ENCODE data around the gene ABI1. TPM values are rescaled to one million over a fixed set of nuclear protein-coding genes. Genes with fewer than 3 reads are reported as not detected.

The ABI1 gene
- total RNA-seq, 3 donors from 2014 or later (not counting 1 experiment from before 2014, with no cell fraction given) = 94.8 to 116 (median 113) TPM

GRCh38 chr10:26717476-26717875, 143.3 kb downstream of the ABI1 start:
- Histone ChIP-seq H3K27me3 (ENCODE audit: control insufficient read depth, insufficient read depth, low read length) (no peaks in the 10 kb centered on the region), H3K4me3 (ENCODE audit: low read length) (no peak overlapping the region), H3K4me1 (ENCODE audit: control insufficient read depth, insufficient read depth, low read length) (peaks cover 18% of the 10 kb centered on the region), H3K9me3 (ENCODE audit: control insufficient read depth, insufficient read depth, low read length) (no peaks in the 10 kb centered on the region), H3K36me3 (ENCODE audit: control insufficient read depth, insufficient read depth, low read length) (peaks cover 4% of the 10 kb centered on the region), H3K27ac (ENCODE audit: low read length) (no peak overlapping the region)
- H3K27me3 Mint-ChIP-seq (ENCODE audit: low read depth in 2 of 2) = no peaks in the 10 kb centered on the region
- no peak overlapping the region for H3K27ac Mint-ChIP-seq
- intact Hi-C loops (cut with micrococcal nuclease) = no loop called here
- WGBS (ENCODE audit: insufficient coverage) = 98% methylated on average over 6 of the region's 7 CpGs
- no peaks in the 10 kb centered on the region for H3K9me3 Mint-ChIP-seq
- no peak for TF ChIP-seq CTCF (IDR thresholded peaks at IDR 0.05)
- no peak for DNase-seq
- H3K36me3 Mint-ChIP-seq = no peaks in the 10 kb centered on the region
- no peak for ATAC-seq
- peaks cover 9 to 10% of the 10 kb centered on the region in 2 donors for H3K4me1 Mint-ChIP-seq
- no peak overlapping the region for H3K4me3 Mint-ChIP-seq

GRCh38 chr10:26715137-26715487, 145.6 kb downstream of the ABI1 start:
- DNase-seq = no peak
- H3K4me1 ChIP-seq (ENCODE audit: control insufficient read depth, insufficient read depth, low read length) = peaks cover 6% of the 10 kb centered on the region
- no peak overlapping the region for H3K27ac ChIP-seq (ENCODE audit: low read length)
- Mint-ChIP-seq H3K9me3 (no peaks in the 10 kb centered on the region), H3K27ac (no peak overlapping the region), H3K4me3 (no peak overlapping the region), H3K36me3 (no peaks in the 10 kb centered on the region), H3K27me3 (ENCODE audit: low read depth in 2 of 2) (no peaks in the 10 kb centered on the region), H3K4me1 (peaks cover 0 to 5% of the 10 kb centered on the region in 2 donors)
- no peak overlapping the region for H3K4me3 ChIP-seq (ENCODE audit: low read length)
- no peak for ATAC-seq
- TF ChIP-seq CTCF (IDR thresholded peaks at IDR 0.05) = no peak
- WGBS (ENCODE audit: insufficient coverage) = 94% methylated on average over 2 of the region's 2 CpGs
- no peaks in the 10 kb centered on the region for H3K27me3 ChIP-seq (ENCODE audit: control insufficient read depth, insufficient read depth, low read length)
- no peaks in the 10 kb centered on the region for H3K9me3 ChIP-seq (ENCODE audit: control insufficient read depth, insufficient read depth, low read length)
- intact Hi-C loops (cut with micrococcal nuclease) = no loop called here
- peaks cover 6% of the 10 kb centered on the region for H3K36me3 ChIP-seq (ENCODE audit: control insufficient read depth, insufficient read depth, low read length)

GRCh38 chr10:26714415-26715136, 146.2 kb downstream of the ABI1 start:
- Mint-ChIP-seq H3K27me3 (ENCODE audit: low read depth in 2 of 2) (no peaks in the 10 kb centered on the region), H3K27ac (no peak overlapping the region), H3K36me3 (no peaks in the 10 kb centered on the region), H3K9me3 (no peaks in the 10 kb centered on the region), H3K4me3 (no peak overlapping the region), H3K4me1 (peaks cover 0 to 5% of the 10 kb centered on the region in 2 donors)
- 100% methylated on average over 1 of the region's 1 CpG for WGBS (ENCODE audit: insufficient coverage)
- Histone ChIP-seq H3K4me3 (ENCODE audit: low read length) (no peak overlapping the region), H3K9me3 (ENCODE audit: control insufficient read depth, insufficient read depth, low read length) (no peaks in the 10 kb centered on the region), H3K4me1 (ENCODE audit: control insufficient read depth, insufficient read depth, low read length) (peaks cover 10% of the 10 kb centered on the region), H3K36me3 (ENCODE audit: control insufficient read depth, insufficient read depth, low read length) (peaks cover 6% of the 10 kb centered on the region), H3K27ac (ENCODE audit: low read length) (no peak overlapping the region), H3K27me3 (ENCODE audit: control insufficient read depth, insufficient read depth, low read length) (no peaks in the 10 kb centered on the region)
- no peak for DNase-seq
- intact Hi-C loops (cut with micrococcal nuclease) = no loop called here
- no peak for TF ChIP-seq CTCF (IDR thresholded peaks at IDR 0.05)
- ATAC-seq = no peak

- H3K27me3 Mint-ChIP-seq (ENCODE audit: low read depth in 2 of 2) = no peaks in the 10 kb centered on the region
- Histone ChIP-seq H3K4me1 (ENCODE audit: control insufficient read depth, insufficient read depth, low read length) (peaks cover 14% of the 10 kb centered on the region), H3K27ac (ENCODE audit: low read length) (no peak overlapping the region), H3K4me3 (ENCODE audit: low read length) (no peak overlapping the region), H3K36me3 (ENCODE audit: control insufficient read depth, insufficient read depth, low read length) (peaks cover 13% of the 10 kb centered on the region), H3K9me3 (ENCODE audit: control insufficient read depth, insufficient read depth, low read length) (no peaks in the 10 kb centered on the region), H3K27me3 (ENCODE audit: control insufficient read depth, insufficient read depth, low read length) (no peaks in the 10 kb centered on the region)
- H3K27ac Mint-ChIP-seq = no peak overlapping the region
- H3K4me1 Mint-ChIP-seq = peaks cover 3 to 11% of the 10 kb centered on the region in 2 donors
- no peak overlapping the region for H3K4me3 Mint-ChIP-seq
- H3K9me3 Mint-ChIP-seq = no peaks in the 10 kb centered on the region
- ATAC-seq (no peak), DNase-seq (no peak)
- intact Hi-C loops (cut with micrococcal nuclease) = no loop called here
- TF ChIP-seq CTCF (IDR thresholded peaks at IDR 0.05) = no peak
- no CpG with 5 or more reads among the region's 5 CpGs for WGBS (ENCODE audit: insufficient coverage)
- H3K36me3 Mint-ChIP-seq = no peaks in the 10 kb centered on the region
Observed at GRCh38 chr10:26711324-26711723, 149.4 kb downstream of the ABI1 start.

Measured in natural killer cell (primary cell).